Loucy (cell line): ENCODE measurements around the gene DCAF15.

Source experiments
- H2AFZ ChIP-seq: fragments of 200-600 bp; sonication (generic); 2 replicates; pipeline ENCODE4 v1.6.0; 2016; ENCODE audit warnings: antibody characterized with exemption, mild to moderate bottlenecking, low read length, moderate library complexity
- H3F3A ChIP-seq: fragments of 200-600 bp; 2 replicates; pipeline ENCODE4 v1.6.0; 2016; ENCODE audit warnings: antibody characterized with exemption, low read depth, mild to moderate bottlenecking
- H3K27me3 ChIP-seq: fragments of 200-600 bp; sonication (generic); 2 replicates; pipeline ENCODE4 v1.6.1; 2014; ENCODE audit warnings: low read length, mild to moderate bottlenecking; ENCODE audit not compliant: insufficient read depth, poor library complexity, severe bottlenecking
- H3K36me3 ChIP-seq: fragments of 200-600 bp; sonication (generic); 2 replicates; pipeline ENCODE4 v1.6.1; 2016; ENCODE audit warnings: low read length; ENCODE audit not compliant: insufficient read depth
- H3K4me1 ChIP-seq: fragments of 200-600 bp; sonication (generic); 2 replicates; pipeline ENCODE4 v1.5.1; 2014; ENCODE audit warnings: low read length, mild to moderate bottlenecking; ENCODE audit not compliant: insufficient read depth, poor library complexity, severe bottlenecking
- H3K4me2 ChIP-seq: fragments of 200-600 bp; sonication (generic); 2 replicates; pipeline ENCODE4 v1.6.0; 2014; ENCODE audit warnings: antibody characterized with exemption, low read length, low read depth, mild to moderate bottlenecking; ENCODE audit not compliant: poor library complexity, severe bottlenecking
- H3K4me3 ChIP-seq: fragments of 200-600 bp; sonication (generic); 2 replicates; pipeline ENCODE4 v1.5.1; 2014; ENCODE audit warnings: low read length, mild to moderate bottlenecking, mixed read lengths; ENCODE audit not compliant: poor library complexity, severe bottlenecking
- H3K79me2 ChIP-seq: fragments of 200-600 bp; sonication (generic); 2 replicates; pipeline ENCODE4 v1.6.1; 2014; ENCODE audit warnings: low read length; ENCODE audit not compliant: insufficient read depth
- H3K9ac ChIP-seq: fragments of 200-600 bp; sonication (generic); 2 replicates; pipeline ENCODE4 v1.6.0; 2014; ENCODE audit warnings: mild to moderate bottlenecking, low read depth, low read length, moderate library complexity; ENCODE audit not compliant: poor library complexity, severe bottlenecking
- H3K9me2 ChIP-seq: fragments of 200-600 bp; sonication (generic); replicated peaks from 2 replicates; pipeline ENCODE4 v1.6.1; 2016; ENCODE audit warnings: low read depth, low read length, mixed read lengths
- H3K9me3 ChIP-seq: fragments of 200-600 bp; sonication (generic); 2 replicates; pipeline ENCODE4 v1.6.1; 2014; ENCODE audit warnings: mild to moderate bottlenecking, antibody characterized with exemption, low read length, low read depth; ENCODE audit not compliant: insufficient read depth
- H4K20me1 ChIP-seq: fragments of 200-600 bp; sonication (generic); 2 replicates; pipeline ENCODE4 v1.6.0; 2014; ENCODE audit warnings: antibody characterized with exemption, low read length, mild to moderate bottlenecking; ENCODE audit not compliant: insufficient read depth, poor library complexity, severe bottlenecking
- EZH2phosphoT487 ChIP-seq: fragments of 200-600 bp; IDR thresholded peaks from 2 replicates; pipeline ENCODE4 v1.6.1; 2018; ENCODE audit warnings: antibody characterized with exemption, mild to moderate bottlenecking, moderate library complexity, borderline replicate concordance
- TF ChIP-seq, protein P1 (sequence below): fragments of 200-600 bp; sonication (generic); conservative IDR thresholded peaks from 2 replicates; pipeline ENCODE4 v1.5.1; 2014; ENCODE audit warnings: mild to moderate bottlenecking, antibody characterized with exemption, low read length

Gene DCAF15

DNA sequence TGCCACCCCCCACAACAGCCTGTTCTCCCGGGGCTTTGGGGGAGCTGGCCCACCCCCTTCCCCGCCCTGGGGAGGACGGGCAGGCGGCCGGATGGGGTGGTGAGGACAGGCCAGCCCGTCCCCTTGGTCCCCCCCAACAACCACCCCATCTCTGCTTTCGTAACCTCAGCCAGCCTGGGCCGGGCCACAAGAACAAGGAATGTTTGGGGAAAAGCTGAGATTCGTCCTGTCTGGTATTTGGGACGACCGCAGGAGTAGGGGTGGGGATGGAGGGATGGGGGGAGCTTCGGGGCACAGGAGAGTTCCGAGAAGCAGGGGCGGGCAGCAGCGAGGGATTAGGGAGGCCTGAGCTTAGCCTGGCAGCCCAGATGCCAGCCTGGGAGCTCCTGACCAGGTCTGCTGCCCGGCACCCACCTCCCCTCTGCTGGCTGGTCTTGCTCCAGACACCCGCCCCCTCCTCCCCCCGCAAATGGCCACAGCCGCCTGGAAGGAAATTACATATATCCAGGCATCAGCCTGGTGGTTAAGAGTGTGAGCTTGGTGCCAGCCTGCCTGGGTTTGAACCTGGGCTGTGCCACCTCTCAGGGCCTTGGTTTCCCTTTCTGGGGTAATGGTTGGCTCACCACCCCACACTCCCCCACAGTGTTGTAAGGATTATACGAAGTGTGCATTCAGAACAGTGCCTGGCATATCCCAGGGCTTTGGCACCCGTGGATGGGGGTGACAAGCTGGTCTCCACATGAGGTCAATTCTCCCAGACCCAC is 13.8 kb upstream of the DCAF15 start, which contains the start of gene PODNL1:
Gene PODNL1 (minus strand): TSS at position 117 of the 764 bp plus-strand sequence. CDS start 236 bp downstream, outside the sequence.
- Histone ChIP-seq H3K4me3 (no peak within 1 kb of the TSS), H3K4me2 (no peak within 1 kb of the TSS)

DNA sequence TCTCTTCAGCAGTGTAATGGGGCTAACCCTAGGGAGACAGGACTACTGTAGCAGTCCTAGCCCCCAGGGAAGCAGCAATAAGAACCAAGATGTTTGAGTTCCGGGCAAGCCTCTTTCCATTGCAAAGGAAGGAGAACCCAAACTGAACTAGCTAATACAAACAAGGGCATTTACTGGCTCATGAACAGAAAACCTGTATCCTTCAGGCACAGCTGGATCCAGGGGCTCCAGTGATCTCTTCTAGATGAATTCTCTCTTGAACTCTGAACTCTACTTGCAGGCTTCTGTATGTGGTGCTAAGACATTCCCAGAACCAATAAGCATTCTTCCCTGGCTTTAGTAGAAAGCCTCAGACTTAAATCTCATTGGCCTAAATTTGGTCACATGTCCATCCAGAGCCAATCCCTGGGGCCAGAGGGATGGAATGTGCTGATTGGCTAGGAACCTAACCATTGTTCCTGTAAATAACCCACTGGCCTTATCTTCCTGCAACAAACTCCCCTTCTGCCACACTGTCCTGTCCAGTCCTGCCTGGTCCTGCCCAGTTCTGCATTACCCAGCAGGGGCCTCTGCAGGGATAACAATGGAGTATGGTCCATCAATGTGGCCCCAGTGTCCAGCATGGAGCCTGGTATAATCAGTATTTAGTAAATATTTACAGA is 10.2 kb upstream of the DCAF15 start:
- H2AFZ ChIP-seq, result 0 out of 2 replicates have a peak overlapping the region, but pooled peaks have one; percentile 12

More for the DNA sequence above, 13.8 kb upstream of the DCAF15 start, which contains the start of gene PODNL1:
- H4K20me1 ChIP-seq, result no peaks in the 10 kb centered on the region
- H3K36me3 ChIP-seq, result no peaks in the 10 kb centered on the region
- H3K9me2 ChIP-seq, result no peaks in the 10 kb centered on the region
- H3K79me2 ChIP-seq, result no peaks in the 10 kb centered on the region
- H3K9me3 ChIP-seq, result no peaks in the 10 kb centered on the region
- no peaks in the 10 kb centered on the region for H3K4me1 ChIP-seq
- TF ChIP-seq, protein P1, sequence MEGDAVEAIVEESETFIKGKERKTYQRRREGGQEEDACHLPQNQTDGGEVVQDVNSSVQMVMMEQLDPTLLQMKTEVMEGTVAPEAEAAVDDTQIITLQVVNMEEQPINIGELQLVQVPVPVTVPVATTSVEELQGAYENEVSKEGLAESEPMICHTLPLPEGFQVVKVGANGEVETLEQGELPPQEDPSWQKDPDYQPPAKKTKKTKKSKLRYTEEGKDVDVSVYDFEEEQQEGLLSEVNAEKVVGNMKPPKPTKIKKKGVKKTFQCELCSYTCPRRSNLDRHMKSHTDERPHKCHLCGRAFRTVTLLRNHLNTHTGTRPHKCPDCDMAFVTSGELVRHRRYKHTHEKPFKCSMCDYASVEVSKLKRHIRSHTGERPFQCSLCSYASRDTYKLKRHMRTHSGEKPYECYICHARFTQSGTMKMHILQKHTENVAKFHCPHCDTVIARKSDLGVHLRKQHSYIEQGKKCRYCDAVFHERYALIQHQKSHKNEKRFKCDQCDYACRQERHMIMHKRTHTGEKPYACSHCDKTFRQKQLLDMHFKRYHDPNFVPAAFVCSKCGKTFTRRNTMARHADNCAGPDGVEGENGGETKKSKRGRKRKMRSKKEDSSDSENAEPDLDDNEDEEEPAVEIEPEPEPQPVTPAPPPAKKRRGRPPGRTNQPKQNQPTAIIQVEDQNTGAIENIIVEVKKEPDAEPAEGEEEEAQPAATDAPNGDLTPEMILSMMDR, result no peak
- TF ChIP-seq EZH2phosphoT487, result no peak
- H3K9ac ChIP-seq, result no peak within 1 kb of the TSS
- no peaks in the 10 kb centered on the region for H3K27me3 ChIP-seq
- H2AFZ ChIP-seq, result no peak within 1 kb of the TSS
- H3F3A ChIP-seq, result no peaks in the 10 kb centered on the region

DNA sequence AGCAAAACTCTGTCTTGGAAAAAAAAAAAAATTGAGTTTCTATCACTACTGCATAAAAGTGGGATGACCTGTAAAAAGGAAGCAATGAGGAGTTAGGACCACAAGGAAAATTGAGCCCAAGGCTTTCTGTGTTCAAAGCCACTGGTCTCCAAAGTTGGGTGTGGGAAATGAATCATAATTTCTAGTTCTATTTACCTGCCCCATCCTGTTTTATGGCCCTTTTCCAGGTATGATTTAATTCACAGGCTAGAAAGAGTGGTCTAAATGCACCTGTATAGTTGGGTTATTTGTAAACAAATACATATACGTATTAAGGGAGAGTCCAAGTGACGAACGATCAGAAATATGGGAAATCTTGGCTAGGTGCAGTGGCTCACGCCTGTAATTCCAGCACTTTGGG is 5.9 kb upstream of the DCAF15 start:
- H3K9me2 ChIP-seq, result no peaks in the 10 kb centered on the region

More for the DNA sequence above, 10.2 kb upstream of the DCAF15 start:
- Histone ChIP-seq H3K4me1 (no peaks in the 10 kb centered on the region), H3K79me2 (no peaks in the 10 kb centered on the region), H3K9ac (no peak overlapping the region), H4K20me1 (no peaks in the 10 kb centered on the region), H3K9me3 (no peaks in the 10 kb centered on the region), H3K27me3 (no peaks in the 10 kb centered on the region), H3K36me3 (no peaks in the 10 kb centered on the region), H3K9me2 (no peaks in the 10 kb centered on the region), H3F3A (no peaks in the 10 kb centered on the region), H3K4me3 (no peak overlapping the region), H3K4me2 (no peak overlapping the region)
- no peak for TF ChIP-seq EZH2phosphoT487
- TF ChIP-seq, protein P1, result no peak

More for the DNA sequence above, 5.9 kb upstream of the DCAF15 start:
- Histone ChIP-seq H3K9ac (no peak overlapping the region), H3K4me3 (no peak overlapping the region), H3K9me3 (no peaks in the 10 kb centered on the region), H3K4me1 (no peaks in the 10 kb centered on the region), H4K20me1 (no peaks in the 10 kb centered on the region), H2AFZ (no peak overlapping the region), H3F3A (no peaks in the 10 kb centered on the region), H3K4me2 (no peak overlapping the region), H3K79me2 (no peaks in the 10 kb centered on the region), H3K27me3 (no peaks in the 10 kb centered on the region), H3K36me3 (no peaks in the 10 kb centered on the region)
- no peak for TF ChIP-seq EZH2phosphoT487
- TF ChIP-seq, protein P1, result no peak
